ENCODE data around the gene ARHGEF2. TPM values are rescaled to one million over a fixed set of nuclear protein-coding genes. Genes with fewer than 3 reads are reported as not detected.

ARHGEF2 gene
- total and polyA plus RNA-seq, 9 of the 15 experiments (the other 6 are each of a cell fraction or from before 2014, with no cell fraction given), result 7.1 to 162 (median 62.2) TPM

GRCh38 chr1:155973723-155974122 is 4.6 kb downstream of the ARHGEF2 start:
- peaks cover 58 to 76% of the 10 kb centered on the region in 2 experiments for H3K4me1 ChIP-seq (replicated peaks in 1 of 2; ENCODE audit: control insufficient read depth in 2 of 2, insufficient read depth in 2 of 2, low read length in 2 of 2)
- CTCF ChIA-PET (ENCODE audit: low intra/inter-chr PET ratio), result interaction anchor here (0.6 kb wide), 1 partner anchor 95 kb away, joined by 3 read pairs; no protein-coding TSS in a partner anchor
- no peak overlapping the region for H3K4me3 ChIP-seq
- ATAC-seq, result no peak
- no peak overlapping the region for H3K27ac ChIP-seq (ENCODE audit: extremely low read depth, low read depth, low read length)
- WGBS (ENCODE audit: insufficient coverage, low coverage, missing lambda C conversion rate), result 86% methylated on average over 2 of the region's 3 CpGs
- no peaks in the 10 kb centered on the region for H3K9me3 ChIP-seq (replicated peaks; ENCODE audit: control insufficient read depth, insufficient read depth, low read depth, low read length)
- H3K4me2 ChIP-seq (ENCODE audit: insufficient read depth, low read length), result no peak overlapping the region
- POLR2A ChIA-PET, result interaction anchor here (0.7 to 8.5 kb wide), 7 partner anchors 10 to 268 kb away, joined by 3 to 50 read pairs (median 4); no protein-coding TSS in a partner anchor
- H4K20me1 ChIP-seq (replicated peaks; ENCODE audit: control insufficient read depth, insufficient read depth, low read length), result peaks cover 14% of the 10 kb centered on the region; the same call in 1 of the 2 replicates
- no peak for FAIRE-seq
- no peaks in the 10 kb centered on the region for H3K9me1 ChIP-seq (ENCODE audit: control insufficient read depth, insufficient read depth, low read length)
- H3K36me3 ChIP-seq (ENCODE audit: control insufficient read depth, insufficient read depth, low read length), result peaks cover 48% of the 10 kb centered on the region; the same call in 2 of the 3 replicates
- no peaks in the 10 kb centered on the region for H3K27me3 ChIP-seq (ENCODE audit: control insufficient read depth in 2 of 2, insufficient read depth in 2 of 2, low read length in 2 of 2)
- intact Hi-C loops (cut with micrococcal nuclease) (no loop called here), in situ Hi-C loops (cut with MboI) (no loop called here)
- TF ChIP-seq KLF16 (IDR thresholded peaks at IDR 0.05), result no peak
- TF ChIP-seq ZNF12 (CRISPR knock-in tag; IDR thresholded peaks at IDR 0.05), result no peak
- no peak for TF ChIP-seq SP1 (CRISPR knock-in tag; IDR thresholded peaks at IDR 0.05)
- no peak for TF ChIP-seq GABPB1 (CRISPR knock-in tag; IDR thresholded peaks at IDR 0.05)
- no peak for TF ChIP-seq KAT7 (CRISPR knock-in tag; IDR thresholded peaks at IDR 0.05; ENCODE audit: borderline replicate concordance)
- TF ChIP-seq NCOA1 (IDR thresholded peaks at IDR 0.05; ENCODE audit: low read depth), result no peak
- TF ChIP-seq ZNF253 (CRISPR knock-in tag; conservative IDR thresholded peaks at IDR 0.05), result no peak
- TF ChIP-seq JUNB (CRISPR knock-in tag; conservative IDR thresholded peaks at IDR 0.05), result no peak
- peak overlapping the region in 1 of 2 experiments; percentile 82; a peak in 1 of 4 replicates for H3K9ac ChIP-seq (ENCODE audit: insufficient read depth in 1 of 2, low read depth in 2 of 2, low read length in 2 of 2)
- BruUV-seq (replicated peaks), result no TSS peak
- no peak overlapping the region for H2AFZ ChIP-seq (ENCODE audit: low read depth, low read length)
- peaks cover 97% of the 10 kb centered on the region for H3K79me2 ChIP-seq (ENCODE audit: control insufficient read depth, insufficient read depth, low read length)
- no peak for DNase-seq (ENCODE audit: extremely low read depth in 1 of 4, low spot score in 3 of 4)

All from K562 (cell line).